Mesendoderm (in vitro differentiated cells): ENCODE measurements around the gene ECE1.

Source experiments
- DNase-seq: peaks from one replicate; pipeline ENCODE4 v3.0.0; 2013
- H2AK5ac ChIP-seq: 2 replicates; pipeline ENCODE4 v1.6.1; 2013; ENCODE audit warnings: low read length, inconsistent platforms
- H2BK120ac ChIP-seq: 2 replicates; pipeline ENCODE4 v1.6.1; 2013; ENCODE audit warnings: low read depth, mild to moderate bottlenecking, low read length, moderate library complexity, mixed read lengths
- H2BK15ac ChIP-seq: replicated peaks from 2 replicates; pipeline ENCODE4 v1.6.1; 2013; ENCODE audit warnings: low read depth, mild to moderate bottlenecking, moderate library complexity
- H2BK5ac ChIP-seq: 2 replicates; pipeline ENCODE4 v1.6.1; 2013; ENCODE audit warnings: low read length, inconsistent platforms
- H3K18ac ChIP-seq: 2 replicates; pipeline ENCODE4 v1.6.1; 2013; ENCODE audit warnings: mild to moderate bottlenecking, low read length, mixed read lengths
- H3K23ac ChIP-seq: one replicate; pipeline ENCODE4 v1.6.1; 2013; ENCODE audit warnings: low read length
- H3K27ac ChIP-seq: 2 replicates; pipeline ENCODE4 v1.5.1; 2013; ENCODE audit warnings: low read depth, mild to moderate bottlenecking, inconsistent platforms, low read length, moderate library complexity
- H3K27me3 ChIP-seq: 2 replicates; pipeline ENCODE4 v1.6.1; 2013; ENCODE audit warnings: low read length, control low read depth, mild to moderate bottlenecking, inconsistent platforms; ENCODE audit not compliant: insufficient read depth, poor library complexity
- H3K36me3 ChIP-seq: 2 replicates; pipeline ENCODE4 v1.6.1; 2013; ENCODE audit warnings: low read length, inconsistent platforms; ENCODE audit not compliant: control insufficient read depth, insufficient read depth
- H3K4ac ChIP-seq: one replicate; pipeline ENCODE4 v1.6.1; 2013; ENCODE audit warnings: low read depth, mild to moderate bottlenecking, low read length, moderate library complexity
- H3K4me1 ChIP-seq: 2 replicates; pipeline ENCODE4 v1.6.1; 2013; ENCODE audit warnings: low read depth, low read length, inconsistent platforms; ENCODE audit not compliant: control insufficient read depth
- H3K4me2 ChIP-seq: 2 replicates; pipeline ENCODE4 v1.6.1; 2013; ENCODE audit warnings: low read length
- H3K4me3 ChIP-seq: 2 replicates; pipeline ENCODE4 v1.5.1; 2013; ENCODE audit warnings: mild to moderate bottlenecking, low read length
- H3K56ac ChIP-seq: one replicate; pipeline ENCODE4 v1.6.1; 2013; ENCODE audit warnings: low read length
- H3K79me1 ChIP-seq: 2 replicates; pipeline ENCODE4 v1.6.1; 2013; ENCODE audit warnings: low read length, inconsistent platforms
- H3K79me2 ChIP-seq: 2 replicates; pipeline ENCODE4 v1.6.1; 2013; ENCODE audit warnings: mild to moderate bottlenecking, low read length; ENCODE audit not compliant: control insufficient read depth, insufficient read depth
- H3K9ac ChIP-seq: 2 replicates; pipeline ENCODE4 v1.6.1; 2013; ENCODE audit warnings: low read length, inconsistent platforms
- H4K5ac ChIP-seq: one replicate; pipeline ENCODE4 v1.6.1; 2013; ENCODE audit warnings: low read length
- H4K8ac ChIP-seq: one replicate; pipeline ENCODE4 v1.6.1; 2013; ENCODE audit warnings: low read depth, mild to moderate bottlenecking, control low read depth, low read length, moderate library complexity
- WGBS: extraction: QIAGEN DNeasy Blood & Tissue Kit; methylation state at CpG from one replicate; pipeline ENCODE4 v1.1.7; 2013; ENCODE audit warnings: low lambda C conversion rate, missing lambda C conversion rate; ENCODE audit not compliant: insufficient coverage; ENCODE audit errors: extremely low coverage; 5-methylcytosine and 5-hydroxymethylcytosine counted together

The ECE1 gene

DNA sequence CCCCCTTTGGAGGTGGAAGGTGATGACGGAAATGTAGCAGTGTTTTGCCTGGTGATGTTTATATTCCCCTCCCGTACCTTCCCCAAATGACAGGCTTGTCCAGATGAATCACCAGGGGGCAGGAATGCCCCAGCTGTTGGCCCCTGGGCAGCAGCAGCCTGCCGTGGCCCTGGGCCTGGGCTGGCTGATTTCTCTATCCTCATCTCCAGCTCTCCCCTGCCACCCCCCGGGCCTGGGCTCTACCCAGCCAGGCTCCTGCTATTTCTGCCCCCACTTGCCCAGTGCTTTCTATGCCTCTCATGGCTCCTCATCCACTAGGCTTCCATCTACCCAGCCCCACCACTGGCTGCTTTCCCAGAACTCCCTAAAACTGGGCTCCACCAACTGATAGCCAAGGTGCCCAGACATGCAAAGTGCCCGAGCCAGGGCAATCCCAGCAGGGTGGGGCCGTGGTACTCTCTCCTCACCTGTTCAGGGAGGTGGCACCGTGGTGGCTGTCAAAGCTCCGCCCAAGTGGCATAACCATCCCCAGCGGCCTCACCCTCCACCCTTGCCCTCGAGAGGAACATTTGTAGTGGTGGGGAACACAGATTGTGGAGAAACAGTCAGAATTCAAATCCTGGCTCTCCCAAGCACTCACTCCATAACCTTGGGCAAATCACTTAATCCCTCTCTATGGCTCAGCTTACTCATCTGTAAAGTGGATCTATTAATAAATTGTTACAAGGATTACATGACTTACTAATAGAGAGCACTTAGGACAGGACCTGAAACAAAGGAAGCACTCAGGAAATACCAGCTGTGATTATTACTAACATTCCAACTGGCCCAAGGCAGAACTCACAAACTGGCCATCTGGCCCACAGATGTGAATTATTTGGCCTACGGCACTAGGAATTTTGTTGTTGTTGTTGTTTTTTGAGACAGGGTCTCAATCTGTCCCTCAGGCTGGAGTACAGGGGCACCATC, 12.8 kb upstream of the ECE1 start:
- Histone ChIP-seq H3K79me1 (peaks cover 2% of the 10 kb centered on the region), H2BK5ac (no peak overlapping the region), H3K4ac (no peak overlapping the region), H3K79me2 (no peaks in the 10 kb centered on the region), H2BK15ac (no peak overlapping the region), H3K9ac (no peak overlapping the region), H2BK120ac (no peak overlapping the region), H3K23ac (no peak overlapping the region), H4K8ac (no peak overlapping the region), H3K4me3 (no peak overlapping the region), H3K4me1 (peaks cover 7% of the 10 kb centered on the region), H2AK5ac (no peak overlapping the region), H3K56ac (no peak overlapping the region), H4K5ac (no peak overlapping the region), H3K4me2 (no peak overlapping the region), H3K27me3 (no peaks in the 10 kb centered on the region), H3K27ac (no peak overlapping the region), H3K18ac (no peak overlapping the region), H3K36me3 (no peaks in the 10 kb centered on the region)
- no peak for DNase-seq
- no CpG with 5 or more reads among the region's 11 CpGs for WGBS

DNA sequence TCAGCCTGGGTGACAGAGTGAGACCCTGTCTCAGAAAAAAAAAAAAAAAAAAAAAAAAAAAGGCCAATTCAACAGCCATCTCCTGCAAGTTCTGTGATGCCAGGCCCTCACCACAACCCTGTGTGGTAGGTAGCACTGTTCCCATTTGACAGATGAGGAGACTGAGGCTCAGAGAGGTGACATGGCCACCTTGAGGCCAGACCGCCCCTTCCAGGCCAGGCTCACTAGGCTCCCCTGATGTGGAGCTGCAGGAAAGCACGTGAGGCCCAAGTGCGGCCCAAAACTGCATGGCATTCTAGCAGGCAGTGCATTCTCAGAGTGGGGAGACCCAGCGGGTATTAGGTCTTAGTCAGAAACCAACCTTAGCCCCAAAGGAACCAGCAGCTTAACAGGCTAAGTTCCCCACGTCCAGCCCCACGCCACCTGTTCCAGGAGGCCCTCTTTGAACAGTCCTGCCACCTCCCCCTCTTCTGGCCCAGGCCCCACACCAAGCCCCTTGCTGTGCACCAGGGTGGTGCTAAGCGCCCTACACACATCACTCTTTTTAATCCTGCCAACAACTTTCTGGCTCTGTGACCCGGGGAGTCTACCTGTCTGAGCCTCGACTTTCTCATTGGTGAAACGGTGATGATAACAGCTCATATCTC, 11.7 kb upstream of the ECE1 start:
- no peaks in the 10 kb centered on the region for H3K4me1 ChIP-seq

DNA sequence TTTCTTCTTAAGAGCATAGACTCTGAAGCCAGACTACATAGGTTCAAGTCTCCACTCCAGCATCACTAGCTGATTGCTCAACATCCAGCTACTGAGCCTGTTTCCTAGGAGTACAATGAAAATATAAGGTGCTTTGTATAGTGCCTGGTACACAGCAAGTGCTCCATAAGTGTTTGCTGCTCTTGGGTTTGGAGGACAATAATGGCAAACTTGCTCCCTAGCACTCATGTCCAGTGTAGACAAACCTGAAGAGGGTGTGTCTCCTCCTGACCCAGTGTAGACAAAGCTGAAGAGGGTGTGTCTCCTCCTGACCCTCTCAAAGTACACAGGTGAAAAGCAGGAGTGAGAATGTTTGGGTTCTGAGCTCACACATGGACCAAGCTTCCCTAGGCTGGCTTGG, 10.5 kb upstream of the ECE1 start:
- no peaks in the 10 kb centered on the region for H3K4me1 ChIP-seq
- no peak overlapping the region for H3K9ac ChIP-seq
- no peak overlapping the region for H2BK5ac ChIP-seq
- no peaks in the 10 kb centered on the region for H3K36me3 ChIP-seq
- no peak overlapping the region for H3K18ac ChIP-seq
- H4K5ac ChIP-seq: no peak overlapping the region
- no peak overlapping the region for H3K23ac ChIP-seq
- H2AK5ac ChIP-seq: no peak overlapping the region
- H3K4ac ChIP-seq: no peak overlapping the region
- H3K27me3 ChIP-seq: no peaks in the 10 kb centered on the region
- H3K79me2 ChIP-seq: no peaks in the 10 kb centered on the region
- no peak overlapping the region for H3K56ac ChIP-seq
- H3K4me2 ChIP-seq: no peak overlapping the region
- H3K4me3 ChIP-seq: no peak overlapping the region
- peaks cover 2% of the 10 kb centered on the region for H3K79me1 ChIP-seq
- no peak overlapping the region for H2BK15ac ChIP-seq
- no peak for DNase-seq
- H3K27ac ChIP-seq: no peak overlapping the region
- no peak overlapping the region for H2BK120ac ChIP-seq
- H4K8ac ChIP-seq: no peak overlapping the region

More for the DNA sequence above, 11.7 kb upstream of the ECE1 start:
- Histone ChIP-seq H4K5ac (no peak overlapping the region), H3K23ac (no peak overlapping the region), H2BK15ac (no peak overlapping the region), H3K36me3 (no peaks in the 10 kb centered on the region), H2BK5ac (no peak overlapping the region), H2AK5ac (no peak overlapping the region), H4K8ac (no peak overlapping the region), H3K56ac (no peak overlapping the region), H3K79me1 (peaks cover 2% of the 10 kb centered on the region), H3K4me2 (no peak overlapping the region), H3K4ac (no peak overlapping the region), H3K79me2 (no peaks in the 10 kb centered on the region), H3K18ac (no peak overlapping the region), H3K27ac (no peak overlapping the region), H3K27me3 (no peaks in the 10 kb centered on the region), H3K9ac (no peak overlapping the region), H2BK120ac (no peak overlapping the region), H3K4me3 (no peak overlapping the region)
- no CpG with 5 or more reads among the region's 10 CpGs for WGBS
- no peak for DNase-seq

DNA sequence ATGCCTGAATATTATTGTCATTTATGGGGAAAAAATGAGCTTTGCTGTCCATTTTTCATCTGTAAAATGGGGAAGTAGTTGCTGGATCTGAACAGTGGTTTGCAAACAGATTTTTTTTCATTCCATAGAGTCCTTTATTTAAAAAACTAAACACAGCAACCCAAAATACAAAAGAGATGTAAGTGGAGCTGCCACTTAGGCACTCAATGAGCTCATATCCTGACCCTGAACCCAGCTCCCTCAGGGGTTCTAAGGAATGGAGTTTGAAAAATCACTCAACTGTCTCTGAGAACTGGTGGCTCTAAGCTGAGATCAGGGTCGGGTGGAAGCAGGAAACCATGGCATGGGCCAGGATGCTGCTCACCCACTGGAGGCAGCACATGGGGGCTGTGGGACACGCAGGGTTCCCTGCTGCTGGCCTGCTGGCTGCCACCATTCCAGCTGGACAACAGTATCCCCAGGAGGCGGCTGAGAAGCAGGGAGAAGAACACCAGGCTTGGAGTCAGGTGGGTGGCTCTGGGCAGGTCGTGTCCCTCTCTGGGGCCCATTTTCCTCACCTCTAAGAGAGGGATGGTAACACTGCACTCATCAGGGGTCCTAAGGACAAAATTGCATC, 9.6 kb upstream of the ECE1 start:
- no peak overlapping the region for H3K23ac ChIP-seq
- no peak overlapping the region for H3K4ac ChIP-seq
- no peak overlapping the region for H3K18ac ChIP-seq
- no peaks in the 10 kb centered on the region for H3K36me3 ChIP-seq
- H3K4me2 ChIP-seq: no peak overlapping the region
- H2BK120ac ChIP-seq: no peak overlapping the region
- WGBS: no CpG with 5 or more reads among the region's 4 CpGs
- H3K4me1 ChIP-seq: no peaks in the 10 kb centered on the region
- H3K27me3 ChIP-seq: no peaks in the 10 kb centered on the region
- H4K8ac ChIP-seq: no peak overlapping the region
- H3K56ac ChIP-seq: no peak overlapping the region
- H3K4me3 ChIP-seq: no peak overlapping the region
- H3K79me1 ChIP-seq: peaks cover 2% of the 10 kb centered on the region
- H2BK15ac ChIP-seq: no peak overlapping the region
- no peak overlapping the region for H3K27ac ChIP-seq
- H2BK5ac ChIP-seq: no peak overlapping the region
- H3K79me2 ChIP-seq: no peaks in the 10 kb centered on the region
- H2AK5ac ChIP-seq: no peak overlapping the region
- no peak overlapping the region for H4K5ac ChIP-seq
- no peak overlapping the region for H3K9ac ChIP-seq
- no peak for DNase-seq

DNA sequence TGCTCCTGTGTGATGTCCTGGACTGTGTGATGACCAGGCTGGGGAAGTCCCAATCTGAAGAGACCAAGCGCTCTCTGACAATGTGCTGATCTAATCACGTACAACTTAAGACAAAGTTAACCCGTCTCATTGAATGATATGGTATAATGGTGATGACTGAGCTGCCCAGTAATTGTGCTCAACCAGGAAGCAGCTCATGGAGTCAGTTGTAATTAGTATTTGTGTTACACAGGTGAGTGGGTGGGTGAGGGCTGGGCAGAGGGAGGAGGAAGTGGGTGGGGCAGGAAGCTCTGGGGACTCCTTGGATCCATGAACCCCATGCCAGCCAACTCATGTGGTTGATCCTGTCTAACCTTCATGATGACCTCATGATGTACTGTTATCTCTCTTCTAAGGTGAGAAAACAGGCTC, 8.7 kb upstream of the ECE1 start:
- H2BK15ac ChIP-seq: no peak overlapping the region
- no peak overlapping the region for H2BK120ac ChIP-seq
- no CpG with 5 or more reads among the region's 3 CpGs for WGBS
- no peak overlapping the region for H3K9ac ChIP-seq
- no peak overlapping the region for H4K5ac ChIP-seq
- H2AK5ac ChIP-seq: no peak overlapping the region
- no peaks in the 10 kb centered on the region for H3K4me1 ChIP-seq
- H3K27me3 ChIP-seq: no peaks in the 10 kb centered on the region
- H2BK5ac ChIP-seq: no peak overlapping the region
- no peak overlapping the region for H3K56ac ChIP-seq
- no peak overlapping the region for H3K4me2 ChIP-seq
- no peaks in the 10 kb centered on the region for H3K36me3 ChIP-seq
- H3K23ac ChIP-seq: no peak overlapping the region
- H4K8ac ChIP-seq: no peak overlapping the region
- no peak overlapping the region for H3K4me3 ChIP-seq
- no peak overlapping the region for H3K27ac ChIP-seq
- H3K4ac ChIP-seq: no peak overlapping the region
- H3K79me1 ChIP-seq: peaks cover 2% of the 10 kb centered on the region
- DNase-seq: no peak
- H3K79me2 ChIP-seq: no peaks in the 10 kb centered on the region
- no peak overlapping the region for H3K18ac ChIP-seq
